ENCODE data around the gene GPRC5B. TPM values are rescaled to one million over a fixed set of nuclear protein-coding genes. Genes with fewer than 3 reads are reported as not detected.

Gene GPRC5B
- total RNA-seq, 1 experiment from 2014 or later, result 7.6 TPM

DNA sequence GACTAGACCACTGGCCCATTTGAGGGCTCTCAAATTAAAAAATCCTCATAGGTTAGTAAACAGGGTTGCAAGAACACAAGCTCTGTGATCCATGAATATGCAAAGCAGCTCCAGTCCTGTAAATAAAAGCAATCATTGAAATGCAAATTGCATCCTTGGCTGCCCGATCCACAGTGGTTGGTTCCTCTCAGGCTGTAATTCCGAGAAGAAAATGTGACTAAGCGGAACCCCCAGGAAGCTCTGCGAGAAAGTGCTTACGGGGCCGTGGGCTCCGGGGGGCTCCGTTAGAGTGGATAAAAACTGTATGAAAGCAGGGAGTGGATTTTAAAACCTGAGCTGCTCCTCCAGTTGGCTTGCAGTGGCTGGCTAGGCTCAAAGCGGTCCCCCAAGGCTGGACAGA, 2.5 kb downstream of the GPRC5B start:
- no peak overlapping the region for H3K4me3 ChIP-seq (ENCODE audit: low read depth, low read length)

DNA sequence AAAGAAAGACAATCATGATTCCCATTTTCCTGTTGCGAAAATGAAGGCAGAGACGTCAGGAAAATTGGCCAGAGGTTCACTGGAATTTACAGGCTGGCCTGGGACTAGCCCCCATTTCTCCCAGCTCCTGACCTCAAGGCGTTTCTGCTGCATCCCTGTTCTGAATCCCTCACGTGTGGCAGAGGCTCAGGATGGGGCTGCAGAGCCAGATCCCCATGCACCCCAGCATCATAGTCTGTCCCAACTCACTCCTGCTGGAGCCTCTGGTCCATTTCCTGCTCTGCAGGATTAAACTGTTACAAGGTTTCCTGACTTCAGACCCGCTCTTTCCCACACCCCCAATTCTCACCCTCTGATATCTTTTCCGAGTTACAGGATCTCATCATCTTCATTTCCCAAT, 2.9 kb downstream of the GPRC5B start:
- POLR2A ChIA-PET, result no interaction called here
- Mint-ChIP-seq H3K4me3 (ENCODE audit: unreplicated experiment) (no peak overlapping the region), H3K36me3 (ENCODE audit: insufficient read depth, unreplicated experiment) (peaks cover 6% of the 10 kb centered on the region), H3K4me1 (ENCODE audit: low read depth, unreplicated experiment) (peaks cover 5% of the 10 kb centered on the region), H3K27ac (ENCODE audit: unreplicated experiment) (no peak overlapping the region), H3K9me3 (ENCODE audit: unreplicated experiment) (no peaks in the 10 kb centered on the region), H3K27me3 (ENCODE audit: insufficient read depth, unreplicated experiment) (no peaks in the 10 kb centered on the region)
- H3K4me3 ChIP-seq (ENCODE audit: low read depth, low read length), result no peak overlapping the region
- H3K27me3 ChIP-seq (replicated peaks; ENCODE audit: control insufficient read depth, insufficient read depth, low read length), result no peaks in the 10 kb centered on the region
- BruUV-seq (replicated peaks), result no TSS peak
- no peak for DNase-seq
- CTCF ChIA-PET, result interaction anchor here (1.2 kb wide), 1 partner anchor 281 kb away, joined by 6 read pairs; no protein-coding TSS in a partner anchor
- H3K36me3 ChIP-seq (ENCODE audit: control insufficient read depth, insufficient read depth, low read length), result no peaks in the 10 kb centered on the region
- no peaks in the 10 kb centered on the region for H3K9me3 ChIP-seq
- H3K4me1 ChIP-seq, result no peaks in the 10 kb centered on the region
- intact Hi-C loops (cut with micrococcal nuclease; ENCODE audit: unreplicated experiment), result loop anchor here (10.0 kb wide), 2 partner anchors 127 to 167 kb away; partner anchors contain the start of genes IQCK and KNOP1
- TF ChIP-seq, protein P1, sequence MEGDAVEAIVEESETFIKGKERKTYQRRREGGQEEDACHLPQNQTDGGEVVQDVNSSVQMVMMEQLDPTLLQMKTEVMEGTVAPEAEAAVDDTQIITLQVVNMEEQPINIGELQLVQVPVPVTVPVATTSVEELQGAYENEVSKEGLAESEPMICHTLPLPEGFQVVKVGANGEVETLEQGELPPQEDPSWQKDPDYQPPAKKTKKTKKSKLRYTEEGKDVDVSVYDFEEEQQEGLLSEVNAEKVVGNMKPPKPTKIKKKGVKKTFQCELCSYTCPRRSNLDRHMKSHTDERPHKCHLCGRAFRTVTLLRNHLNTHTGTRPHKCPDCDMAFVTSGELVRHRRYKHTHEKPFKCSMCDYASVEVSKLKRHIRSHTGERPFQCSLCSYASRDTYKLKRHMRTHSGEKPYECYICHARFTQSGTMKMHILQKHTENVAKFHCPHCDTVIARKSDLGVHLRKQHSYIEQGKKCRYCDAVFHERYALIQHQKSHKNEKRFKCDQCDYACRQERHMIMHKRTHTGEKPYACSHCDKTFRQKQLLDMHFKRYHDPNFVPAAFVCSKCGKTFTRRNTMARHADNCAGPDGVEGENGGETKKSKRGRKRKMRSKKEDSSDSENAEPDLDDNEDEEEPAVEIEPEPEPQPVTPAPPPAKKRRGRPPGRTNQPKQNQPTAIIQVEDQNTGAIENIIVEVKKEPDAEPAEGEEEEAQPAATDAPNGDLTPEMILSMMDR (IDR thresholded peaks at IDR 0.05; ENCODE audit: insufficient read depth in 1 of 2, low read depth in 1 of 2, low read length in 1 of 2, severe bottlenecking in 1 of 2, unreplicated experiment in 1 of 2), result no peak

More for the DNA sequence above, 2.5 kb downstream of the GPRC5B start:
- TF ChIP-seq, protein P1 (IDR thresholded peaks at IDR 0.05; ENCODE audit: insufficient read depth in 1 of 2, low read depth in 1 of 2, low read length in 1 of 2, severe bottlenecking in 1 of 2, unreplicated experiment in 1 of 2), result no peak
- no peaks in the 10 kb centered on the region for H3K27me3 Mint-ChIP-seq (ENCODE audit: insufficient read depth, unreplicated experiment)
- no peak overlapping the region for H3K27ac Mint-ChIP-seq (ENCODE audit: unreplicated experiment)
- Histone ChIP-seq H3K9me3 (no peaks in the 10 kb centered on the region), H3K36me3 (ENCODE audit: control insufficient read depth, insufficient read depth, low read length) (no peaks in the 10 kb centered on the region), H3K4me1 (no peaks in the 10 kb centered on the region), H3K27me3 (replicated peaks; ENCODE audit: control insufficient read depth, insufficient read depth, low read length) (no peaks in the 10 kb centered on the region)
- BruUV-seq (replicated peaks), result no TSS peak
- no peak overlapping the region for H3K4me3 Mint-ChIP-seq (ENCODE audit: unreplicated experiment)
- DNase-seq, result no peak
- no peaks in the 10 kb centered on the region for H3K9me3 Mint-ChIP-seq (ENCODE audit: unreplicated experiment)
- CTCF ChIA-PET, result interaction anchor here (0.6 to 1.2 kb wide), 2 partner anchors 53 to 281 kb away, joined by 6 read pairs; no protein-coding TSS in a partner anchor
- H3K36me3 Mint-ChIP-seq (ENCODE audit: insufficient read depth, unreplicated experiment), result peaks cover 6% of the 10 kb centered on the region
- peaks cover 5% of the 10 kb centered on the region for H3K4me1 Mint-ChIP-seq (ENCODE audit: low read depth, unreplicated experiment)
- POLR2A ChIA-PET, result no interaction called here
- intact Hi-C loops (cut with micrococcal nuclease; ENCODE audit: unreplicated experiment), result loop anchor here (10.0 kb wide), 2 partner anchors 127 to 167 kb away; partner anchors contain the start of genes IQCK and KNOP1

DNA sequence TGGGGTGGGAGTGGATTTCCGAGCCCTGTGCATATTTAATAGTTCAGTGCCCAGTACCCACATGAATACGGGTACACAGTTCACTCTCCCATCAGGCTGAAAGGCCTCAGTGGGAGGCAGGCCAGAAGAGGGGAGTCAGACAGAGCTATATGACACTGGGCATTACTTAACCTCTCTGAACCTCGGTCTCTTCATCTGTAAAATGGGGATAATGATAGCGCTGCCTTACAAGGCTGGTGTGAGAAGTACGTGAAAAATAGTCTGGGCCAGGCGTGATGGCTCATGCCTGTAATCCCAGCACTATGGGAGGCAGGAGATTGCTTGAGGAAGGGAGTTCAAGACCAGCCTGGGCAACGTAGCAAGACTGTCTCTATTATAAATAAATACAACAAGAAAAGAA, 3.6 kb downstream of the GPRC5B start:
- ChIA-PET POLR2A (no interaction called here), CTCF (no interaction called here)
- Histone ChIP-seq H3K36me3 (ENCODE audit: control insufficient read depth, insufficient read depth, low read length) (no peaks in the 10 kb centered on the region), H3K4me3 (ENCODE audit: low read depth, low read length) (no peak overlapping the region), H3K9me3 (no peaks in the 10 kb centered on the region), H3K27me3 (replicated peaks; ENCODE audit: control insufficient read depth, insufficient read depth, low read length) (no peaks in the 10 kb centered on the region), H3K4me1 (no peaks in the 10 kb centered on the region)
- Mint-ChIP-seq H3K27me3 (ENCODE audit: insufficient read depth, unreplicated experiment) (no peaks in the 10 kb centered on the region), H3K36me3 (ENCODE audit: insufficient read depth, unreplicated experiment) (peaks cover 6% of the 10 kb centered on the region), H3K27ac (ENCODE audit: unreplicated experiment) (no peak overlapping the region), H3K9me3 (ENCODE audit: unreplicated experiment) (no peaks in the 10 kb centered on the region), H3K4me3 (ENCODE audit: unreplicated experiment) (no peak overlapping the region), H3K4me1 (ENCODE audit: low read depth, unreplicated experiment) (peaks cover 5% of the 10 kb centered on the region)
- intact Hi-C loops (cut with micrococcal nuclease; ENCODE audit: unreplicated experiment), result loop anchor here (10.0 kb wide), 2 partner anchors 126 to 166 kb away; partner anchors contain the start of genes IQCK and KNOP1
- BruUV-seq (replicated peaks), result no TSS peak
- no peak for DNase-seq
- TF ChIP-seq, protein P1 (IDR thresholded peaks at IDR 0.05; ENCODE audit: insufficient read depth in 1 of 2, low read depth in 1 of 2, low read length in 1 of 2, severe bottlenecking in 1 of 2, unreplicated experiment in 1 of 2), result no peak
